GM19397 (cell line): ENCODE measurements around the gene C11orf91.
"Not testable (repeated sequence)": the region's sequence is repeated elsewhere in the genome, so short reads cannot be mapped to it uniquely, and the experiment has no call there.

ENCODE experiments used
- ATAC-seq: cut with Tn5 transposase; IDR thresholded peaks from one replicate; pipeline ENCODE4 v1.9.1; 2021; ENCODE audit warnings: mild to moderate bottlenecking, moderate library complexity; ENCODE audit not compliant: unreplicated experiment

Gene C11orf91

GRCh38 chr11:33698921-33699320 is 1.7 kb downstream of the C11orf91 start:
- no peak for ATAC-seq

DNA sequence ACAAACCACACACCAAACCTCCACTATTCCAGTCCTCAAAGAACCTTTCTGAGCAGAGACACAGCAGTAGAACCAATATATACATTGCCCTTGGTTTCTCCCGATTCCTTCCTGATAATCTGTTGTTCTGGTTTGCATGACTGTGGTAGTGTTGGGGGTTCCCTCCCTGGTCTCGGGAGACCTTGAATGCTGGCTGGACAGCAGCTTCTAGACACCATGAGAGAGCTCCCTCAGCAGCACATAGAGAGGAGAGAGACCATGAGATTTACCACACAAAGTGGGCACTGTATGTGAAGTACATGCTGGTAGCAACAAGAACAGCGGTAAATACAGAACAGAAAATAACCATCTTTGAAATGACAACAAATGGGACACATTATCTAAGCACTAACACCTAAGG is 2.6 kb downstream of the C11orf91 start:
- ATAC-seq: no peak

GRCh38 chr11:33696931-33697638 is 3.5 kb downstream of the C11orf91 start:
- no peak for ATAC-seq

GRCh38 chr11:33696411-33696810 is 4.2 kb downstream of the C11orf91 start:
- ATAC-seq: no peak

DNA sequence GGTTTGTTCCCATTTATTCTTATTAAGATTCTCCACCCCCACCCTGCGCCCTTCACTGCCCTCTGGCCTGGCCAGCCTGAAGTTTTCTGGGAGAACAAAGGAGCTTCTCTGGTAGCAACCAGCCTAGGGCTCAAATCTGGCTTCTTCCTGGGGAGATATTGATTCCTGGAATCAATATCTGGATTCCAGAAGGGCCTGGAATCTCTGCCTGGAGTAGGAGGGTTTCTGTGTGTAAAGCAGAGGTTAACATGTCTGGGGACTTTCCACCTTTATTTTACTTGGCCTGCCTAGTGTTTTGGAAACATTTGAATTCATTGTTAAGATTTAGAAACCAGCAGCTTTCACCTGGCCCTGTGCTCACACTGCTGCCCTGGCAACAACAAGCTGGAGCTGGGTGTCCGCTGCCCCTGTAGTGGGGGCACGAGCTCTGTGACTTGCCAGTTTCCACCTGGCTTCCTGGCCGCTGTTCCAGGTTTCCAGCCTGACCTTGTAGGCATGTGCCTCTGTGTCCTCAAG is 5.5 kb downstream of the C11orf91 start:
- no peak for ATAC-seq

DNA sequence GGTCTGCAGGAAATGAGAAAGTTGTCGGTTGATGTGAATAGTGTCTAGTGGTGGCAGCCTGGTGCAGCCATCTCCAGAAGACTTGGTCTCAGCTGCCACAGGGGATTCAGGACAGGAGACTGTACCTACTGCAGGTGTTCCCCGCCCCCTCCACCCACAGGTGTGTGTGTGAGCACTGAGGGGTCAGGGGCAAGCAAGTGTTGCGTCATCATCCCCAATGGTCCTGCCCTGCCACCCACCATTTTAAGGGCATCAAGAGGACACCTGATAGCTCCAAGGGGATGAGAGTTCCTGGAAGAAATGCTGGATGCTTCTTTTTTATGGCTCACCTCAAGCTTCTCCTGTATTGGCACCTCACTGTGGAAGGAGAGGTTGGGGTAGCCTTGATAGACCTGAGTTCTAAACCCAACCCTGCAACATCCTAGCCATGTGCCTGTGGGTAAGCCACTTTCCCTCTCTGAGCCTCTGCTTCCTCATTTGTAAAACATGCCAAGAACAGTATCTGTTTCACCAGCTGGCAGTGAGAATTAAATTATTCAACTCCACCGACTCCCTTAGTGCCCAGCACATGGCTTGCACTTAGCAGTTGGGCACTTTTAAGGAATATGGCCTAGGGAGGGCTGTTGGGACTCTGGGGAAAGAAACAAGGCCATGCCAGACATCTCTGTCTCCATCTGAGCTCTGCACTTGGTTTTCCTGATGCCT is 6.1 kb downstream of the C11orf91 start:
- ATAC-seq: no peak

DNA sequence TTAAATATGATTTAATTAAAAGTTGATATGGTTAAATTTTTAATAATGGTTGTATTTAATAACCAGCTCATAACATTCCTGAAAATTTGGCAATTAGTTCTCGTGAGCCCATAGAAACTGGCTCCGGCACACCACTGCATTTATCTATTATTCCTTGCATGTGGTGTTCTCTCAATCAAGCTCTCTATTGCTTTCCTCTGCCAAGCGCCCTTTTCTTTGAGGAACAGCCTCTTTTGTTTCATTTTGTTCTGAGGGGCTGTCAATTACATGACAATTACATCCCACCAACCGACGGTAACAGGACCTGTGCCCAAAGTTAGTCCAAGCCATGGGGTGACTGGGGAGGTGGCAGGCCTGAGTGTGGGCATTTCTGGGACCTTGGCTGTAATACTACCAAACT is 8.1 kb downstream of the C11orf91 start:
- ATAC-seq: no peak

DNA sequence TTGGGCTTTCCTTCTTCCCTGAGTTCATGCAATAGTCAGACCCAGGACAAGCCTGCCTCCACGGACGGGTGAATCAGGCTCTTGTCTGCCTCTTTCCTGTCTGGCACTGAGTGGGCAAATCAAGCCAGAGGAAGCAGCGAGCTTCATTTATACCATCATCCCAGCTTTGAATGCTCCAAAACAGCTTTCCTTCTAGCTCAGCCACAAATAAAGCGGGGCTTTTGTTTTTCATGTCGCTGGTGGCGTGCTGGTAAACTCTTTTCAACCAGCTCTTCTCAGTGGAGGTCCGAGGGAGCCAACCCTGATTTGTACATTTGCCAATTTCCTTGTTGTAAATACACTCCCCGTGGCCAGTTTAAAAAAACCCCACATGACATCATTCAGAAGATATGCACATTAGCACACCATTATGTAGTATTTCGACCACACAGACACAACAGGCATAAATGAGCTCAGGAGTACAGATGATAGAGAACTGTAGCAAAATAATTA is 8.6 kb downstream of the C11orf91 start:
- ATAC-seq: no peak

GRCh38 chr11:33691066-33691864 is 9.4 kb downstream of the C11orf91 start:
- no peak for ATAC-seq

DNA sequence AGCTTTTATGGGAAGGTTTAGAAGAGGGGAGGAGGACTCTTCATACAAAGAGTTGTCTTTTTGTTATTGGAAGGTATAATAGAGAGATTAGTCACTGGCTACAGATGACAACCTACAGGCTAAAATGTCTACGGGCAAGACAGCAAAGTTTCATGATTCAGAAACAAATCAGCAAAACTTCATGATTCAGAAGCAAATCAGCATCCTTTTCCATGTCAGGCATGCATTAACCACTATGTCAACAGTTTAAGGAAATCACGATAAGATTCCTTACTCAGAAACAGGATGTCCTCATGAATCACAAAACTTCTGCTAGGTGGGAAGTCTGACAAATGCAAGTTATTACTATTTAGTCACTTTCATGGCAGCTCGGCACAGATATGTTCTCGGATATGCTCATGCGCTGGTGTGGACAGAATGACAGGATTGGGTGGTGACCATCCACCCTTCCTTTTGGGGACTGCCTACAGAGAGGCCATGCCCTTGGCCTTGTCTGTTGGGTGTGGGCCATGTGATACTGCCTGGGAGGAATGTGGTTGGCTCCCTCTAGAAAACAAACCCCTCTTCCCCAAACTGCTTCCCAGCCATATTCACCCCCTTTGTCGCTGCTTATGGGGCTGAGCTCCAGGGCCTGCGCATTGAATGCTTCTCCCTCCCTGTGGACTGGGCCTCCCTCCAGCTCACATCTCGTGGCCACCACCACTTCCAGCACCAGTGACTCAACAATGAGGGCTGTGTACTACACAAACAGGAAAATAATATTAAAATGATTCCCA is 10.1 kb downstream of the C11orf91 start:
- no peak for ATAC-seq

DNA sequence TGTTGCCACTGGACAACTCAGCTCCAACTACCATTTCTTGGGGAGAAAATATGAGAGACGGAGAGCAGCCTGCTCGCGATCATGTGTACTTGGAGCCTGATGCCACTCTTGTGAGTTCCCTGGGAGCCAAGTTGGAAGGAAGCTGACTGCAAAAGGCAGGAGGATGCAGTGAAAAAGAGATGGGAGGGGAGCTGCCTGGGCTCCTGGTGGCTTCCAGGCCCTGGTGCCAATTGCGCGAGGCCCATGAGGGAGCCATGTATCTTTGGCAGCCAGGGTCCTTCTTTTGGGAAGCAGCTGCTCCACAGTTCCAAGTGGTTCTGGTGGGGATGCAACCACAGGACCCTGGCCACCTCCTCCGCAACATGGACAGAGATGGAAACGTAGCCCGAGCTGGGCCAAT is 11.1 kb downstream of the C11orf91 start:
- ATAC-seq: no peak

DNA sequence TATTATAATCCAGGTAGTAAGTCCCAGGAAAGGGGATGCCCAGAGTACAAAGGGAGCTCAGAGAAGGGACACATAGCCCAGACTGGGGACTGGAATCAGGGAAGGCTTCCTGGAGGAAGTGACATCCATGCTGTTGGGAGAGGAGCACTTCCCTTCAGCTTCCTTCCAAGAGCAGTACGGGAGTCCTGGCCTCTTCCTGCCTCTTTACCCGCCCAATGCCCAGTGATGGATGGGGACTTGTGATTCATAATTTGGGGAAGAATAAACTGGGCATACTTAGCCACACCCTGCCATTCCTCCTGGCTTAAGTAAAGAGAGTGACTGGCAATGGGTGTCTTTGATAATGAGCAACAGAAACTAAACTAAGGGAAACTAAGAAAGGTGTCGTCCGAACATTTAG is 11.5 kb downstream of the C11orf91 start:
- ATAC-seq: no peak

DNA sequence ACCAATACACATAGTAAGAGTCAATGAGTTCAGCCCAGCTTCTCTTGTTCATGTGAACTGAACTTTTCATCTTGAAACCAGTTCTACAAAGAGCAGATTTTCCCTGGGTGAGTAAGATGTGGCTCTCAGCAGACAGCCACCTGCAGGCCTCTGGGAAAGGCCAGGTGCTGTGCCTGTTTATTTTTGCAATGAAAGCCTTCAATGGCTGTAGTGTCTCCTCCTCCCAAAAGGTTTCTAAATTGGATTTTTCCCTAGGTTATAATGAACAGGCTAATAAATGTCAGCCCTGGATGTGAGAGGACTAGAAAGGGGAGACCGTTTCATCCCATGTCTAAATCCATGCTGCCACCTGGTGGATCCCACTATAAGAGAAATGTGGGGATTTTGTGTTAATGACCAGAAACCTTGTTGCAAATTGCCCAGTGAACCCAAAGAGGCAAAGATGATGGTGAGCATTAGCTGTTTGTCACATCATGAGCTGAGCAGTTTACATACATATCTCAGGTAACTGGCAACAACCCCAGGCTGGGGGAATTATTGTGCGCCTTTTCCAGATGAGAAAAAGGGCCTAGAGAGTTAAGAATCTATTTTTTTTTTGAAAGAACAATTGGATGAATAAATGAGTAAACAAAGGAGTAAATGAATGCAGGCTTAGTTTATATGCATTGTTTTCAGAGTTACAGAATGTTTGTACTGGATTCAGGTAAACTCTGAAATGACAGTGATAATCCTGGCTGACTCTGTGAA is 12.7 kb downstream of the C11orf91 start:
- no peak for ATAC-seq

- ATAC-seq: no peak
Observed at GRCh38 chr11:33685082-33685481, 15.5 kb downstream of the C11orf91 start.

- no peak for ATAC-seq
Observed at GRCh38 chr11:33684003-33684706, 16.5 kb downstream of the C11orf91 start.

GRCh38 chr11:33682446-33682845 is 18.2 kb downstream of the C11orf91 start:
- no peak for ATAC-seq

DNA sequence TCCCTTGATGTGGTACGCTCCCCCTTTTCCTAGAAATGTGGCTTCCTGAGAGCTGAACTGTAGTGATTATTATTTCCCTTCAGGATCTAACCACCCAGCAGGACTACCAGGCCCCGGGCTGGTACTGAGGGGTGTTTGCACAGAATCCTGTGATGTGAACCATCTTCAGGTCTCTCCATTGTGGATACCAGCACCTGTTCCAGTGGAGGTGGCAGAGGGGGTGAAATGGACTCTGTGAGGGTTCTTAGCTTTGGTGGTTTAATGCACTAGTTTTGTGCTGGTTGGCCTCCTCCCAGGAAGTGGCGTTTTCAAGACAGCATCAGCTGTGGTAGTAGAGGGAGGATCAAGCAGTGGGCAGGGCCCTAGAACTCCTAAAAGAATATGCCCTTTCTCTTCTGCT is 18.6 kb downstream of the C11orf91 start:
- ATAC-seq: no peak

DNA sequence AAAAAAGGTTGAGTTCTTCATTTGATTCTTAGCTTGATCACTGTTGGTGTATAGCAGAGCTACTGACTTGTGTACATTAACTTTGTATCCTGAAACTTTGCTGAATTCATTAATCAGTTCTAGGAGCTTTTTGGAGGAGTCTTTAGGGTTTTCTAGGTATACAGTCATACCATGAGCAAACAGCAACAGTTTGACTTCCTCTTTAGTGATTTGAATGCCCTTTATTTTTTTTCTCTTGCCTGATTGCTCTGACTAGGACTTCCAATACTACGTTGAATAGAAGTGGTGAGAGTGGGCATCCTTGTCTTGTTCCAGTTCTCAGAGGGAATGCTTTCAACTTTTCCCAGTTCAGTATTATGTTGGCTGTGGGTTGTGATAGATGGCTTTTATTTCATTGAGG is 22.0 kb downstream of the C11orf91 start:
- not testable (repeated sequence) for ATAC-seq
